ENCODE data around the gene FLNB.

DNA sequence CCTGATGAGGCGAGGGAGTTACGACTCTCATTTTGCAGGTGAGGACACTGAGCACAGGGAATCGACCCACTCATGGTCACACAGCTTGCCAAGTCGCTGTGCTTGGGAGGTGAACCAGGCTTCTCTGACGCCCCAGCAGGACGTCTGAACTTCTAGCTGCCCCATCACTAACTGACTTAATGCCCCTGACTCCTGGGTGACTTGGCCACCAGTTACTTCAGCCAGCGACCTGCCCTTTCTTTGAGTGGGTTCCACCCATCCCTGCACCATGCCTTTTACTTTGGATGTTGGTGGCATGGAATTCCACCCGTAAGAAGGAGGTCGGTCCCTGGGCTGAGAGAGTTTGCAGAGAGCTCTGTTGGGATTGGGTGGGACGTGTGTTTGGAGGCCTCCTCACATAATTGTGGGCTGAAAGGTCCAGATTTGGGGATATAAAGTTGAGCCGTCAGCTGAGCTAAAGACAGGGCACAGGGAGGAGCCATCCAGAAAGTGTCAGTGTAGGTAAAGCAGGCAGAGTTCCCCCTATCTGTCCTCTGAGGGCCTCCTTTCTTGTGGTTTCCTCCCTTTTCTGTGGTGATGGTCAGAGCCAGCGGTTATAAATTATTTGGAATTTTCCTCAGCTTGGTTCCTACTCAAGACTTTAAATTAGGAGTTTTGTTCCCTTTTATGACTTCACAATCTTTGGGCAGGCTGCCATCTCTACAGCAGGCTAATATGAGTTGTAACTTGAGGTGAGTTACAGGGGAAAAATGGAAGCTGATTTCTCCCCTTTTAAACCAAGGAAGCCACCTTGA is 55.0 kb downstream of the FLNB start:
- no peak for TF ChIP-seq CTCF (IDR thresholded peaks at IDR 0.05)
- no peak for TF ChIP-seq REST (IDR thresholded peaks at IDR 0.05; ENCODE audit: insufficient read depth in 1 of 2, low read depth in 2 of 2, low read length in 1 of 2)
- TF ChIP-seq SIN3A (IDR thresholded peaks at IDR 0.05; ENCODE audit: borderline replicate concordance, insufficient read depth, low read depth, low read length), result no peak
- TF ChIP-seq POLR2AphosphoS5 (IDR thresholded peaks at IDR 0.05; ENCODE audit: low read depth, low read length), result no peak

Measured in Panc1 (cell line).